Measurements from ENCODE around the gene GOLT1B.

Gene GOLT1B

DNA sequence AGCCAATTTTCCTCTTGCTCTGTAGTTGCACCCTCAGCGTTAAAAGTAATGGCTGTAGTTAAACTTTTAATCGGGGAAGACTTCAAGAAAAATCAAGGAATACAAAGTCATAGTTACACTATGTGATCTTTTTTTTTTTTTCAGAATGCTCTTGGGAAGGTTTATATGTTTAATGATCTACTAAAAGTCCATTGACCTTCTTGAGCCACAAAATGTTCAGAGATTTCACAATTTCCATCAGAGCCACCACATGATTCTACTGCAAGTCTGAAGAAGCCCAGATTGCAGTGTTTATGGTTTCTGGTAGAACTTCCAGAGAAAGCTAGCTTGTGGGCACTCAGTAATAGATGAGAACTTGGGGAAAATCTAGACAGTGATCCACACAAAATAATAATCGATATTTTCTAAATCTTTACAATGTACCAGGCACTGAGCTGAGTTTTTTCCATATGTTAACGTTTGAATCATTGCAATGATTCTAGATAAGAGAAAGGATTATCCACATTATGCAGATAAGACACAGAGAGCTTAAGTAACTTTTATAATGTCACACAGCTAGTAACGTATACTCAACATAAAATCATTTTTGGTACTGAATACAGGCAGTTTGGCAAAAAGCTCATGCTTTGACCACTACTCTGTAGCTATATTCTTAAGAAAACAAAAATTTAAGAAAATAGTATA is 64.8 kb downstream of the GOLT1B start:
- DNase-seq (ENCODE audit: low spot score): no peak

DNA sequence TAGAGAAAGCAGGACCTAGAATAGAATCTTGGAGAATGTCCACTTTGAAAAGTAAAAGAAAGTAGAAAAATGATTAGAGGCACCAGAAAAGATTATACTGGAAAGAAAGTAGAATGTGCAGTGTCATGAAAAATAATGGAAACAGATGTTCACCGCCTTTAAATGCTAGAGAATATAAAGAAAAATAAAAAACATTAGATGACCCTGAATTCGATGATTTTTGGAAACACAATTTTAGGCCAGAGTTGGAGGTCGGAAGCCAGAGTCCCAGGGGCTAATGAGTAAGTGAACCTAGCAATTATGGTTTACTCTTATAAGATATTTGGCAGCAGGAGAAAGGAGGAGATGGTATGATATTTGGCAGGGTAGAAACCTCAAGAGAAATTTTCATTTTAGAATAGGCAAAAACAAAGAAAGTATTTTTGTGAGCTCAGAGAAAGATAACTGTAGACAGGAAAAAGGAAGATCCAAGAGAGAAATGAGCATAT is 65.4 kb downstream of the GOLT1B start:
- DNase-seq (ENCODE audit: low spot score): no peak

Measured in germinal center (tissue), 1 donor.